SKM-1 treated with dmso at 0.1 percent for 144 hours (cell line): ENCODE results near the gene ABHD6.
"Not testable (repeated sequence)": the region's sequence is repeated elsewhere in the genome, so short reads cannot be mapped to it uniquely, and the experiment has no call there.

Experiments
- DNase-seq: peaks from one replicate; lab custom pipeline; 2025; ENCODE audit not compliant: unreplicated experiment; lab: John Stamatoyannopoulos, UW

ABHD6 gene

GRCh38 chr3:58242340-58242739, 4.7 kb downstream of the ABHD6 start:
- DNase-seq: no peak

GRCh38 chr3:58242860-58243259, 5.3 kb downstream of the ABHD6 start:
- DNase-seq: not testable (repeated sequence)

- DNase-seq: no peak
Observed at GRCh38 chr3:58243976-58244585, 6.5 kb downstream of the ABHD6 start.

- DNase-seq: no peak
Observed at GRCh38 chr3:58246148-58247047, 8.8 kb downstream of the ABHD6 start.

- DNase-seq: no peak
Observed at GRCh38 chr3:58249358-58250092, 11.9 kb downstream of the ABHD6 start.

GRCh38 chr3:58250093-58250707, 12.6 kb downstream of the ABHD6 start:
- DNase-seq: no peak

- no peak for DNase-seq
Observed at GRCh38 chr3:58251631-58252035, 14.0 kb downstream of the ABHD6 start.

GRCh38 chr3:58254144-58254543, 16.6 kb downstream of the ABHD6 start:
- DNase-seq: no peak

GRCh38 chr3:58256061-58256460, 18.5 kb downstream of the ABHD6 start:
- DNase-seq: no peak

GRCh38 chr3:58256511-58256910, 18.9 kb downstream of the ABHD6 start:
- no peak for DNase-seq

GRCh38 chr3:58258392-58259055, 20.9 kb downstream of the ABHD6 start:
- DNase-seq: no peak

GRCh38 chr3:58260261-58260731, 22.7 kb downstream of the ABHD6 start:
- no peak for DNase-seq

- no peak for DNase-seq
Observed at GRCh38 chr3:58260733-58261132, 23.1 kb downstream of the ABHD6 start.

GRCh38 chr3:58261954-58262666, 24.5 kb downstream of the ABHD6 start:
- DNase-seq: no peak

- no peak for DNase-seq
Observed at GRCh38 chr3:58266577-58266976, 29.0 kb downstream of the ABHD6 start.

GRCh38 chr3:58267543-58267942, 30.0 kb downstream of the ABHD6 start:
- DNase-seq: not testable (repeated sequence)

- no peak for DNase-seq
Observed at GRCh38 chr3:58269356-58269755, 31.8 kb downstream of the ABHD6 start.

GRCh38 chr3:58270485-58270884, 32.9 kb downstream of the ABHD6 start:
- no peak for DNase-seq

- peak; percentile 12 for DNase-seq
Observed at GRCh38 chr3:58271901-58272501, 34.4 kb downstream of the ABHD6 start.

- DNase-seq: no peak
Observed at GRCh38 chr3:58272891-58273290, 35.3 kb downstream of the ABHD6 start.
